HCEC 1CT (cell line): Measurements from ENCODE around the gene NEIL1.
"Not testable (repeated sequence)": the region's sequence is repeated elsewhere in the genome, so short reads cannot be mapped to it uniquely, and the experiment has no call there.

Experiments
- DNase-seq: peaks from one replicate; pipeline ENCODE4 v3.0.0-alpha.2; 2017

The NEIL1 gene

DNA sequence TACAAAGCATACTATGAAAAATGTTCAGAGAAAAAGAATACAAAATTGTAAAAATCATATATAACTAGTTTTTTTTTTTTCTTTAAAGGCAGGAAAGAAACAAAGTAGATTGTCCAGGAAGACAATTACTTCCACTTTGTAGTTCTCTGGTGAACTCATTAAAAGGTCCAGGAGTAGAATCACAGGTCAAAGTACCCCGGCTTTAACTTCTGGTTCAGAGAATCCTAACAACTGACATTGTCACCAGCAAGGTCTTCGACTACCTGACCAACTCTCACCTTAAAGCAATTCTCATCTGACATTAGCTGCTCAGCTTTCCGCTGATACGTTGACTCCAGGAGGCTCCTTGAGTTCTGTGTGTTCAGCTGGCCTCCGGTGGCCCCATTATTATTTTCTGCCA, 37.1 kb downstream of the NEIL1 start:
- DNase-seq = not testable (repeated sequence)

DNA sequence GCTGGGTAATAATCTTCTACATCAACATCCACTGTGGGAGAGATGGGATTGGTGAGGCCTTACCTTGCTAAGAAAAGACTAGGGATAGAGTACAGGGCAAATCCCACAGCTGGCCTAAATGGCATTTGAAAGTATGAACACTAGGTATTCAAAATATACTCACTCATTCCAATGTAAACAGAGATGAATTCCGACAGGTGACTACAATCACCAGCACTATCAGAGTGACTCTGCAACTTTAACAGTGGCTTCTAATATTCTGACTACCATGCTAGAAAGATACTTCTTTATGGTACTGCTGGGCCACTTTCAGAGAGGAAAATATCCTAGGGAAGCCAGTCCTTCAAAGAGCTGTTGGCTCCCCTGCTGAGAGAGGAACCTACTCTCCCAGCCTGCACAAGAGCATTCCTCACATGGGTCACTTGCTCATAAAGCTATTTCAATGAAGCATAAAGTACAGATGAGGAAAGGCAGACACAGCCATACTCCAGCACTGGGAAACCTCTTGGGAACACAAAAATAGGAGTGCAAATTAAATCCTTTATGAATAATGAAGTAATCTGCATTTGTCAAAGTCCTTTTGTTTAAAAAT, 43.0 kb downstream of the NEIL1 start:
- DNase-seq = no peak

DNA sequence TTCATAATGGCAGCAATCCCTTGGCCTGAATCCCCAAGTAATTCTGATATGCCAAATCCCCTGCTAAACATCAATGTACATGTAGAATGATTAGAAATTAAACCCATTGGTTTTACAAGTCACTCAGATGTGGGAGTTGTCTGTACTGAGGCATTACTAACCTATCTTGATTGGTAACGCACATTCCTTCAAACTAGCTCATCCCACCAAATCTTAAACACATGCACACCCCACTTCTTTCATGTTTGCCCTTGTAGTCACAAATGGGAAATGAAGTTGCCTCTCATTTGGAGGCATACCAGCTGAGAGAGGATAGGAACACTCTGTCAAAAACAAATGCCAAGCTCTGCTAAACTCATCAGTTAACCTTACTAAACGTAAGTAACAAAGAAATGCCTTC, 50.7 kb downstream of the NEIL1 start:
- peak; percentile 34 for DNase-seq

DNA sequence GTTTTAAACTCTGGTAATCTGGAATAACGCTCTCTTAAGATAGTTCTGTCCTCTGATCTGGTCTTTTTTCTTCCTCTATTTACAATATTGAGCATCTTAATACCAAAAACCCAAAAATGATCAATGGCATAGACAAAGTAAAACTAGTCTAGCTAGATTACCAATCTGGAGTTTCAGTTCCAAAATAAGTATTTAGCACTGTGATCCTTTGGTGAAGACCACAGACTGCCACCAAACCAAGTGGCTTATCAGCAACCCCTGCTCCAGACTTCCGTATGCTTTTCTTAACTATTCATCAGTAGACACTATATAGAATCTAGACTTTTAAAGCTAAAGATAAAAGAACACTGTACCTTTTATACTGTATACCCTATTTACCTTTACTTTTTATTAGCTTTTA, 57.1 kb downstream of the NEIL1 start:
- DNase-seq = no peak
